ENCODE data around the gene DTNB. TPM values are rescaled to one million over a fixed set of nuclear protein-coding genes. Genes with fewer than 3 reads are reported as not detected.
"Not testable (repeated sequence)": the region's sequence is repeated elsewhere in the genome, so short reads cannot be mapped to it uniquely, and the experiment has no call there.

Gene DTNB
- total RNA-seq, 1 experiment from 2014 or later, result 2.9 TPM

GRCh38 chr2:25632396-25632795 is 41.0 kb downstream of the DTNB start:
- no peak for DNase-seq (ENCODE audit: low spot score)

GRCh38 chr2:25624635-25625034 is 48.7 kb downstream of the DTNB start:
- DNase-seq (ENCODE audit: low spot score), result no peak

GRCh38 chr2:25623361-25623760 is 50.0 kb downstream of the DTNB start:
- no peak for DNase-seq (ENCODE audit: low spot score)

- DNase-seq (ENCODE audit: low spot score), result no peak
These were observed 52.7 kb downstream of the DTNB start for GRCh38 chr2:25620711-25621110.

GRCh38 chr2:25620077-25620476 is 53.3 kb downstream of the DTNB start:
- DNase-seq (ENCODE audit: low spot score), result no peak

- DNase-seq (ENCODE audit: low spot score), result no peak
These were observed 54.2 kb downstream of the DTNB start for GRCh38 chr2:25619185-25619584.

DNA sequence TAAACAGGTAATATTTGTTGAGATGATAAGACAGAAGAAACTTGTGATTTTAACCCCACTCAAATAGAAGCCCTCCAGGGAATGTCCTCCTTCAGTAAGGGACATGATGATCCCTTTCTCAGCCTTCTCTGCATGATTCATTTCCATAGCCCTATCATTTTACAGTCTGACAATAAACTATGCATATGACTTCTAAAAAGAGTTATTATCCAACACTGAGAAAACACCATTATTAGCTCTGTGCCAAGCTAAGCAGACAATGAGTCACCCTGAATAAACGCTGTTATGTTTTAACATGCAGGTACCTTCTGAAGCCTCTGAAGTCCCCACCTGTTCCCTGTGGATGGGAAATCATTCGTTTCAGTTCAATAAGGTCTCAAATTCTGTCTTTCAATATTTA is 54.7 kb downstream of the DTNB start:
- DNase-seq (ENCODE audit: low spot score), result peak; percentile 58

GRCh38 chr2:25617948-25618646 is 55.3 kb downstream of the DTNB start:
- no peak for DNase-seq (ENCODE audit: low spot score)

- DNase-seq (ENCODE audit: low spot score), result no peak
These were observed 57.5 kb downstream of the DTNB start for GRCh38 chr2:25615920-25616319.

GRCh38 chr2:25615386-25615785 is 58.0 kb downstream of the DTNB start:
- no peak for DNase-seq (ENCODE audit: low spot score)

DNA sequence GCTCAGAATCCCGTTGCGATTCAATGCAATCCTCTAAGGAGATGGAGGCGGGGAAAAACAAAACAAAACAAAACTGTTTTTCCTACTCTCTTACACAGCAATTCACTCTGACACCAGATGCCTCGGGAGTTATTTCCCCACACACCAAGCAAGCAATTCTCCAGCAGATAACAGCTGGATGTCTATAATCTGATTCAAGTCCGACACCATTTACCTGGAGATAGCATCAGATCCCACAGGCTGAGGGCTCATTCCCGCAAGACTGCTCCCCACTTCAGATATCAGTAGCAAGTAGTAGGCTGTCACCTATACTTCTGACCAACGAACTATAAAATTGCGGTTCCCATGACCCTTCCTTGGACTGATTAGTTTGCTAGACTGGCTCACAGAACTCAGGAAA is 58.7 kb downstream of the DTNB start:
- DNase-seq (ENCODE audit: low spot score), result no peak

- no peak for DNase-seq (ENCODE audit: low spot score)
These were observed 64.7 kb downstream of the DTNB start for GRCh38 chr2:25608718-25609117.

- peak; percentile 54 for DNase-seq (ENCODE audit: low spot score)
These were observed 66.5 kb downstream of the DTNB start for GRCh38 chr2:25606892-25607291.

- DNase-seq (ENCODE audit: low spot score), result no peak
These were observed 71.0 kb downstream of the DTNB start for GRCh38 chr2:25602333-25602723.

GRCh38 chr2:25601711-25602332 is 71.6 kb downstream of the DTNB start:
- not testable (repeated sequence) for DNase-seq (ENCODE audit: low spot score)

- DNase-seq (ENCODE audit: low spot score), result no peak
These were observed 74.5 kb downstream of the DTNB start for GRCh38 chr2:25598911-25599310.

DNA sequence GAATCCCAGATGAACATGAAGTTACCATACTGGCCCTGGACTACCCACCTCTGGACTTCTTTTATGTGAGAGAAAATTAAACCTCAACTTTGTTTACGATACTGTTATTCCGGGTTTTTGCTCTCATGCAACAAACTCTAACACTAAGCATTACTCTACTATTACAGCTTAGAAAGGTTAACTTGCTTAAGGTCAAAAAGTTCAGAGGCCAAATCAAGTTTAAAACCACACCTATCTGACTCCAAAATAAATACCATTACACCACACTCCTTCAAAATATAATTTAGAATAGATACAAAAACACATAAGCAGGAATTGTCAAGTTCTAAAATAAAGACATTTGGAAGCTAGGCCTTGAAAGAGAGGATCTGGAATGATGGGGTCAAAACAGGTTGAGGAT is 75.0 kb downstream of the DTNB start:
- DNase-seq (ENCODE audit: low spot score), result no peak

GRCh38 chr2:25597881-25598280 is 75.5 kb downstream of the DTNB start:
- no peak for DNase-seq (ENCODE audit: low spot score)

DNA sequence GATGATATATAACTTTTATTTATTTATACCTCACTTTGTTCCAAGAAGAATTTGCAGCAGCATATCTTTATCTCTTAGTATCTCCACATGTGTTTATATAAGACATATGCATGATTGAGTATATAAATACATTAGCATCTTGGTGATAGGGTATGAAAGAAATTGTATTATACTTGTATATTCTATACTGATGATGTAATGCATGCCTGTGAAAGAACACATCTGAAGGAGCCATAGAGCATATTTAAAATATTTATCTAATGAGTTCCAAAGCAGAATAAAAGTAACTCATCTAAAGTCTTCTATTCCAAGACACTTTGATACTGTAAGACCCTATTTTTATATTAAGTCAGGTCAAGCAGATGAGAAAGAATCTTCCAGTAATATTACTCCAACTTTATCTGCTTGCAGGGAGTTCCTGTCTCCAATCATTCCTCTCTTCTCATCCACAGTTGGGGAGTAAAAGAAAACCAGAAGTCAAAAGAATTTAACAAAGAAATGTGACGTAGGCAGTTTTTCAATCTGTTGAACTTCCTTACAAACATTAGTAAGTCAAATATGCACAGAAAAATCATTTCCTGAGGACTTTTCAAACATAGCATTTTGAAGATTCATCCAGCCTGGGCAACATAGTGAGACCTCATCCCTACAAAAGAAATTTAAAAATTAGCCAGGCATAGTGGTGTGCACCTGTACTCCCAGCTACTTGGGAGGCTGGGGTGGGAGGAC is 76.7 kb downstream of the DTNB start:
- DNase-seq (ENCODE audit: low spot score), result no peak

GRCh38 chr2:25595393-25595792 is 78.0 kb downstream of the DTNB start:
- DNase-seq (ENCODE audit: low spot score), result no peak

GRCh38 chr2:25594991-25595390 is 78.4 kb downstream of the DTNB start:
- no peak for DNase-seq (ENCODE audit: low spot score)

GRCh38 chr2:25592766-25593292 is 80.5 kb downstream of the DTNB start:
- DNase-seq (ENCODE audit: low spot score), result no peak

Data from HT-29 (cell line).